ENCODE measurements around the gene FEZ2. TPM values are rescaled to one million over a fixed set of nuclear protein-coding genes. Genes with fewer than 3 reads are reported as not detected.

Gene FEZ2
- total RNA-seq, 2 donors from 2014 or later, result 37.5 to 49.8 TPM

DNA sequence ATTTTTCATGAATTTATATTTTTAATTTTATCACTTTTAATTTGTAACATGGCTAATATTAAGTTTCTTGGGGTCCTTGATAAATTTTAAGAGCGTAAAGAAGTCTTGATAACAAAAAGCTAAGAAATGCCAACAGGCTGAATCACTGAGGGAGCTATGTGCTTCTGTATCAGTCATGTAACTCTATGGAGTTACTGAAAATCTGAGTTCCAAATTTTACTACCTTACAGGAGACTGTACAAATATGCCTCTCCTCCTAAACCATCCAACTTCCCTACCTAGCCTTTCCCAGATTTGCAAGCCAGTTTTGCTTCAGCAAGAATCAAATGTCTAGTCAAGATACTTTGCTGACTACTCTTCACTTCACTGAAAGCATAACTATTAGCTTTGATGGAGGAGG, 35.7 kb downstream of the FEZ2 start:
- Histone ChIP-seq H3K4me3 (no peak overlapping the region), H3K27me3 (replicated peaks; ENCODE audit: insufficient read depth) (no peaks in the 10 kb centered on the region), H3K36me3 (no peaks in the 10 kb centered on the region), H3K4me1 (replicated peaks) (no peaks in the 10 kb centered on the region), H3K9me3 (no peaks in the 10 kb centered on the region), H3K27ac (no peak overlapping the region)
- TF ChIP-seq, protein P1, sequence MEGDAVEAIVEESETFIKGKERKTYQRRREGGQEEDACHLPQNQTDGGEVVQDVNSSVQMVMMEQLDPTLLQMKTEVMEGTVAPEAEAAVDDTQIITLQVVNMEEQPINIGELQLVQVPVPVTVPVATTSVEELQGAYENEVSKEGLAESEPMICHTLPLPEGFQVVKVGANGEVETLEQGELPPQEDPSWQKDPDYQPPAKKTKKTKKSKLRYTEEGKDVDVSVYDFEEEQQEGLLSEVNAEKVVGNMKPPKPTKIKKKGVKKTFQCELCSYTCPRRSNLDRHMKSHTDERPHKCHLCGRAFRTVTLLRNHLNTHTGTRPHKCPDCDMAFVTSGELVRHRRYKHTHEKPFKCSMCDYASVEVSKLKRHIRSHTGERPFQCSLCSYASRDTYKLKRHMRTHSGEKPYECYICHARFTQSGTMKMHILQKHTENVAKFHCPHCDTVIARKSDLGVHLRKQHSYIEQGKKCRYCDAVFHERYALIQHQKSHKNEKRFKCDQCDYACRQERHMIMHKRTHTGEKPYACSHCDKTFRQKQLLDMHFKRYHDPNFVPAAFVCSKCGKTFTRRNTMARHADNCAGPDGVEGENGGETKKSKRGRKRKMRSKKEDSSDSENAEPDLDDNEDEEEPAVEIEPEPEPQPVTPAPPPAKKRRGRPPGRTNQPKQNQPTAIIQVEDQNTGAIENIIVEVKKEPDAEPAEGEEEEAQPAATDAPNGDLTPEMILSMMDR (IDR thresholded peaks at IDR 0.05), result no peak
- TF ChIP-seq POLR2A (IDR thresholded peaks at IDR 0.05) (no peak), POLR2AphosphoS5 (IDR thresholded peaks at IDR 0.05) (no peak)
- no peak for DNase-seq (ENCODE audit: low spot score)
- WGBS, result 90% methylated on average over 1 of the region's 1 CpG
- intact Hi-C loops (cut with DNase I), result no loop called here

- Histone ChIP-seq H3K9me3 (no peaks in the 10 kb centered on the region), H3K4me3 (no peak overlapping the region), H3K27me3 (replicated peaks; ENCODE audit: insufficient read depth) (no peaks in the 10 kb centered on the region), H3K36me3 (no peaks in the 10 kb centered on the region), H3K27ac (no peak overlapping the region), H3K4me1 (replicated peaks) (no peaks in the 10 kb centered on the region)
- intact Hi-C loops (cut with DNase I), result no loop called here
- DNase-seq (ENCODE audit: low spot score), result no peak
- WGBS, result 65% methylated on average over 8 of the region's 8 CpGs
- TF ChIP-seq, protein P1 (IDR thresholded peaks at IDR 0.05), result no peak
- TF ChIP-seq POLR2A (IDR thresholded peaks at IDR 0.05) (no peak), POLR2AphosphoS5 (IDR thresholded peaks at IDR 0.05) (peak; percentile 16)
These were observed 36.6 kb downstream of the FEZ2 start for GRCh38 chr2:36561237-36561944.

DNA sequence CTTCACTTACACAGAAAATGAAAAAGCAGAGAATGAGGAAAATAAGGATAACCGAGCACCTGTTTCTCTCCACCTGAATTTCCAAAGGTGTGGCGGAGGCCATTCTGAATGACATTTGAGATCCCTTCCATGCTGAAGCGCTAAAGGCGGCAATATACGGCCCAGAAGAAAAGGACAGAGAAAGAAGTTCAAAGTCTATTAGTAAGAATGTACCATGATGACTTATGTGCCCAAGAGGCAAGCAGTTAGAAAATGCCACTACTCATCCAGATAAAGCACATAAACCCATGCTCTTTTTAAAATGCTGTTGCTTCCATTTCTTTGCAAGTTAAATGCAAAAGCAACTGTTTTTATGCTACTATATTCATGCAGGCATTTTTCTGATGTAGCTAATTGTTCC, 37.2 kb downstream of the FEZ2 start:
- H3K4me1 ChIP-seq (replicated peaks), result no peaks in the 10 kb centered on the region
- H3K27ac ChIP-seq, result no peak overlapping the region
- H3K27me3 ChIP-seq (replicated peaks; ENCODE audit: insufficient read depth), result no peaks in the 10 kb centered on the region
- intact Hi-C loops (cut with DNase I), result no loop called here
- DNase-seq (ENCODE audit: low spot score), result no peak
- no peak for TF ChIP-seq POLR2AphosphoS5 (IDR thresholded peaks at IDR 0.05)
- no peak for TF ChIP-seq POLR2A (IDR thresholded peaks at IDR 0.05)
- TF ChIP-seq, protein P1 (IDR thresholded peaks at IDR 0.05), result no peak
- 98% methylated on average over 5 of the region's 5 CpGs for whole genome bisulfite sequencing
- no peaks in the 10 kb centered on the region for H3K9me3 ChIP-seq
- H3K36me3 ChIP-seq, result no peaks in the 10 kb centered on the region
- no peak overlapping the region for H3K4me3 ChIP-seq

- H3K4me1 ChIP-seq (replicated peaks), result no peaks in the 10 kb centered on the region
- DNase-seq (ENCODE audit: low spot score), result no peak
- no peaks in the 10 kb centered on the region for H3K9me3 ChIP-seq
- no peak overlapping the region for H3K4me3 ChIP-seq
- no peak overlapping the region for H3K27ac ChIP-seq
- no peaks in the 10 kb centered on the region for H3K27me3 ChIP-seq (replicated peaks; ENCODE audit: insufficient read depth)
- WGBS, result 82% methylated on average over 11 of the region's 11 CpGs
- intact Hi-C loops (cut with DNase I), result no loop called here
- H3K36me3 ChIP-seq, result no peaks in the 10 kb centered on the region
- TF ChIP-seq, protein P1 (IDR thresholded peaks at IDR 0.05), result no peak
- TF ChIP-seq POLR2AphosphoS5 (IDR thresholded peaks at IDR 0.05), result no peak
- TF ChIP-seq POLR2A (IDR thresholded peaks at IDR 0.05), result no peak
These were observed 38.6 kb downstream of the FEZ2 start for GRCh38 chr2:36559221-36559942.
